H7 (cell line): ENCODE results near the gene ZNF408. TPM values are rescaled to one million over a fixed set of nuclear protein-coding genes. Genes with fewer than 3 reads are reported as not detected.
A peak's percentile ranks its signal among the peaks of the same experiment; 100 is the strongest.

Experiments
- DNase-seq: peaks from one replicate; pipeline ENCODE4 v3.0.0; 2012
- H3K27me3 ChIP-seq: 2 replicates; pipeline ENCODE4 v1.6.0; 2011; ENCODE audit warnings: mild to moderate bottlenecking, low read length; ENCODE audit not compliant: control insufficient read depth, insufficient read depth
- H3K36me3 ChIP-seq: replicated peaks from 2 replicates; pipeline ENCODE4 v1.5.1; 2011; ENCODE audit warnings: low read length; ENCODE audit not compliant: control insufficient read depth, insufficient read depth
- H3K4me3 ChIP-seq: 2 replicates; pipeline ENCODE4 v1.5.1; 2011; ENCODE audit warnings: low read depth, mild to moderate bottlenecking, control low read depth, low read length, moderate library complexity; ENCODE audit not compliant: insufficient read depth
- total RNA-seq: library from RNA; depleted of rRNA; stranded (reverse); fragments of >200 nt; shearing (Covaris generic); gene quantifications from 2 replicates; pipeline ENCODE4 v1.2.3, GENCODE V29; 2014

The ZNF408 gene
- total RNA-seq, 1 experiment from 2014 or later, result 20.6 TPM

- peaks cover 23% of the 10 kb centered on the region for H3K36me3 ChIP-seq
These were observed 28.9 kb upstream of the ZNF408 start for GRCh38 chr11:46671958-46672315.

GRCh38 chr11:46672381-46672839 lies 28.4 kb upstream of the ZNF408 start:
- Histone ChIP-seq H3K4me3 (no peak overlapping the region), H3K36me3 (peaks cover 22% of the 10 kb centered on the region), H3K27me3 (no peaks in the 10 kb centered on the region)
- no peak for DNase-seq

More at GRCh38 chr11:46671958-46672315, 28.9 kb upstream of the ZNF408 start:
- Histone ChIP-seq H3K4me3 (no peak overlapping the region), H3K27me3 (no peaks in the 10 kb centered on the region)
- no peak for DNase-seq

GRCh38 chr11:46673713-46674462 lies 26.9 kb upstream of the ZNF408 start:
- peaks cover 20% of the 10 kb centered on the region for H3K36me3 ChIP-seq
- H3K4me3 ChIP-seq, result no peak overlapping the region
- no peaks in the 10 kb centered on the region for H3K27me3 ChIP-seq
- DNase-seq, result no peak

- Histone ChIP-seq H3K4me3 (no peak overlapping the region), H3K27me3 (no peaks in the 10 kb centered on the region), H3K36me3 (peaks cover 19% of the 10 kb centered on the region)
- DNase-seq, result peak; percentile 96
These were observed 26.2 kb upstream of the ZNF408 start for GRCh38 chr11:46674463-46675287.

- Histone ChIP-seq H3K36me3 (peaks cover 17% of the 10 kb centered on the region), H3K27me3 (no peaks in the 10 kb centered on the region), H3K4me3 (no peak overlapping the region)
- no peak for DNase-seq
These were observed 25.5 kb upstream of the ZNF408 start for GRCh38 chr11:46675288-46675851.

GRCh38 chr11:46675949-46676348 lies 24.9 kb upstream of the ZNF408 start:
- no peak for DNase-seq

GRCh38 chr11:46676436-46677158 lies 24.2 kb upstream of the ZNF408 start:
- H3K4me3 ChIP-seq, result no peak overlapping the region
- peaks cover 12% of the 10 kb centered on the region for H3K36me3 ChIP-seq
- H3K27me3 ChIP-seq, result no peaks in the 10 kb centered on the region
- no peak for DNase-seq

More at GRCh38 chr11:46675949-46676348, 24.9 kb upstream of the ZNF408 start:
- H3K27me3 ChIP-seq, result no peaks in the 10 kb centered on the region
- H3K36me3 ChIP-seq, result peaks cover 13% of the 10 kb centered on the region
- no peak overlapping the region for H3K4me3 ChIP-seq

- no peak overlapping the region for H3K4me3 ChIP-seq
- no peaks in the 10 kb centered on the region for H3K27me3 ChIP-seq
- DNase-seq, result peak; percentile 51
- H3K36me3 ChIP-seq, result peaks cover 12% of the 10 kb centered on the region
These were observed 23.7 kb upstream of the ZNF408 start for GRCh38 chr11:46677169-46677568.

GRCh38 chr11:46677991-46678740 lies 22.7 kb upstream of the ZNF408 start:
- no peak overlapping the region for H3K4me3 ChIP-seq
- peaks cover 6% of the 10 kb centered on the region for H3K36me3 ChIP-seq
- DNase-seq, result peak; percentile 64
- no peaks in the 10 kb centered on the region for H3K27me3 ChIP-seq

GRCh38 chr11:46678741-46679130 lies 22.1 kb upstream of the ZNF408 start:
- DNase-seq, result no peak
- no peak overlapping the region for H3K4me3 ChIP-seq
- no peaks in the 10 kb centered on the region for H3K27me3 ChIP-seq
- peaks cover 3% of the 10 kb centered on the region for H3K36me3 ChIP-seq

- DNase-seq, result peak; percentile 44
- H3K4me3 ChIP-seq, result no peak overlapping the region
- peaks cover 3% of the 10 kb centered on the region for H3K36me3 ChIP-seq
- H3K27me3 ChIP-seq, result no peaks in the 10 kb centered on the region
These were observed 21.3 kb upstream of the ZNF408 start for GRCh38 chr11:46679241-46680163.

- H3K27me3 ChIP-seq, result no peaks in the 10 kb centered on the region
- H3K36me3 ChIP-seq, result peaks cover 3% of the 10 kb centered on the region
- no peak for DNase-seq
- H3K4me3 ChIP-seq, result no peak overlapping the region
These were observed 20.6 kb upstream of the ZNF408 start for GRCh38 chr11:46680164-46680760.

- no peaks in the 10 kb centered on the region for H3K27me3 ChIP-seq
- peaks cover 3% of the 10 kb centered on the region for H3K36me3 ChIP-seq
- no peak overlapping the region for H3K4me3 ChIP-seq
- no peak for DNase-seq
These were observed 20.0 kb upstream of the ZNF408 start for GRCh38 chr11:46680815-46681214.
